ENCODE results near the gene CENATAC. TPM values are rescaled to one million over a fixed set of nuclear protein-coding genes. Genes with fewer than 3 reads are reported as not detected.
A peak's percentile ranks its signal among the peaks of the same experiment; 100 is the strongest.
"Not testable (repeated sequence)": the region's sequence is repeated elsewhere in the genome, so short reads cannot be mapped to it uniquely, and the experiment has no call there.

Gene CENATAC
- total RNA-seq, 4 donors from 2014 or later: 36.9 to 66.9 (median 50.9) TPM

- no peak for TF ChIP-seq CTCF (IDR thresholded peaks at IDR 0.05)
- peak; percentile 68 for ATAC-seq (ENCODE audit: low FRiP score)
- no peak for DNase-seq (ENCODE audit: low spot score)
These were observed 58.6 kb downstream of the CENATAC start for GRCh38 chr11:119056421-119056999.

- ATAC-seq (ENCODE audit: low FRiP score) (peak; percentile 98), DNase-seq (ENCODE audit: low spot score) (peak; percentile 98)
- no peak for TF ChIP-seq CTCF (IDR thresholded peaks at IDR 0.05)
These were observed 59.2 kb downstream of the CENATAC start, which contains the start of gene HYOU1 for GRCh38 chr11:119057000-119057769. Gene HYOU1, minus strand, starts transcription at chr11:119057205. Its CDS starts 1,045 bp downstream, at chr11:119056160.

- DNase-seq (ENCODE audit: low spot score); ATAC-seq (ENCODE audit: low FRiP score): not testable (repeated sequence)
These were observed 61.2 kb downstream of the CENATAC start for GRCh38 chr11:119059128-119059527.

- no peak for TF ChIP-seq CTCF (IDR thresholded peaks at IDR 0.05)
- ATAC-seq (ENCODE audit: low FRiP score): no peak
- DNase-seq (ENCODE audit: low spot score): no peak
These were observed 63.3 kb downstream of the CENATAC start for GRCh38 chr11:119061256-119061655.

- no peak for DNase-seq (ENCODE audit: low spot score)
- ATAC-seq (ENCODE audit: low FRiP score): no peak
- no peak for TF ChIP-seq CTCF (IDR thresholded peaks at IDR 0.05)
These were observed 64.8 kb downstream of the CENATAC start for GRCh38 chr11:119062779-119063178.

GRCh38 chr11:119065369-119065768 lies 67.4 kb downstream of the CENATAC start:
- no peak for ATAC-seq (ENCODE audit: low FRiP score)
- TF ChIP-seq CTCF (IDR thresholded peaks at IDR 0.05): no peak
- no peak for DNase-seq (ENCODE audit: low spot score)

Small RNAs within 50 kb of the gene (small RNA-seq; reads per million reads assigned to genes)
- not detected for gene AP003392.2
- gene RF00017: not detected
- not detected for gene RF00019

Other genes starting within 250 kb of the CENATAC start
- 100 to 1,000 TPM in 3 of 4 donors, 10 to 100 TPM in 1; 84.5 to 129 (median 108) TPM for gene DDX6, start 207.0 kb upstream of the CENATAC start, total RNA-seq
- under 1 TPM in 2 of 4 donors, not detected in 2; 0.09 to 0.12 TPM for gene CXCR5, start 114.2 kb upstream of the CENATAC start, total RNA-seq
- 10 to 100 TPM; 13.5 to 24.0 (median 17.3) TPM for gene BCL9L, start 72.2 kb upstream of the CENATAC start, total RNA-seq
- gene UPK2, start 41.8 kb upstream of the CENATAC start, total RNA-seq: not detected
- not detected for gene FOXR1, start 26.4 kb upstream of the CENATAC start, total RNA-seq
- gene RPS25, start 20.2 kb downstream of the CENATAC start, total RNA-seq: 1,000 to 10,000 TPM; 1,426 to 2,619 (median 2,025) TPM
- gene TRAPPC4, start 20.6 kb downstream of the CENATAC start, total RNA-seq: 10 to 100 TPM; 43.2 to 61.7 (median 51.4) TPM
- 10 to 100 TPM; 11.6 to 18.4 (median 14.0) TPM for gene SLC37A4, start 32.7 kb downstream of the CENATAC start, total RNA-seq
- 10 to 100 TPM; 43.5 to 94.4 (median 63.7) TPM for gene HYOU1, start 59.1 kb downstream of the CENATAC start, total RNA-seq
- gene VPS11, start 69.7 kb downstream of the CENATAC start, total RNA-seq: 10 to 100 TPM; 31.5 to 39.2 (median 32.7) TPM
- gene HMBS, start 86.7 kb downstream of the CENATAC start, total RNA-seq: 10 to 100 TPM in 1 of 4 donors, 1 to 10 TPM in 3; 7.2 to 11.7 (median 8.5) TPM
- gene DPAGT1, start 103.7 kb downstream of the CENATAC start, total RNA-seq: 10 to 100 TPM; 23.0 to 34.0 (median 28.5) TPM
- gene C2CD2L, start 109.2 kb downstream of the CENATAC start, total RNA-seq: 10 to 100 TPM in 1 of 4 donors, 1 to 10 TPM in 3; 8.2 to 10.7 (median 9.0) TPM
- gene HINFP, start 123.4 kb downstream of the CENATAC start, total RNA-seq: 10 to 100 TPM; 10.2 to 31.0 (median 24.4) TPM
- under 1 TPM in 2 of 4 donors, not detected in 2; 0.09 to 0.32 TPM for gene ABCG4, start 150.9 kb downstream of the CENATAC start, total RNA-seq
- gene NLRX1, start 170.6 kb downstream of the CENATAC start, total RNA-seq: 10 to 100 TPM in 3 of 4 donors, 1 to 10 TPM in 1; 7.9 to 26.0 (median 14.7) TPM
- gene NHERF4, start 187.3 kb downstream of the CENATAC start, total RNA-seq: 10 to 100 TPM in 1 of 4 donors, 1 to 10 TPM in 2, not detected in 1; 1.3 to 11.7 (median 1.4) TPM
- 10 to 100 TPM; 12.9 to 26.6 (median 20.9) TPM for gene CBL, start 208.2 kb downstream of the CENATAC start, total RNA-seq

Measured in omental fat pad (tissue), 4 donors.